H1 (cell line): ENCODE results near the gene KIF5A. TPM values are rescaled to one million over a fixed set of nuclear protein-coding genes. Genes with fewer than 3 reads are reported as not detected.

Experiments used
- CTCF ChIA-PET: fragments of 300-600 bp; sonication (Branson Sonifier 250); formaldehyde crosslinking; loops from one replicate; lab custom pipeline; 2021; ENCODE audit not compliant: partially characterized antibody; lab: Charles Lee
- POLR2A ChIA-PET: fragments of 300-600 bp; sonication (Branson Sonifier 250); formaldehyde crosslinking; loops from one replicate; lab custom pipeline; 2021; ENCODE audit warnings: inconsistent platforms; ENCODE audit not compliant: partially characterized antibody; lab: Charles Lee
- DNase-seq, 2 experiments: peaks; one replicate each; pipeline versions ENCODE4 v3.0.0 to v3.0.0-alpha.2; 2010 to 2022; ENCODE audit warnings: low spot score in 2 of 2, low read depth in 1 of 2, mixed read lengths in 1 of 2
- FAIRE-seq: peaks from 2 replicates; lab custom pipeline; 2011; peaks lifted over from hg19 to GRCh38; lab: Jason Lieb, UNC
- H2AFZ ChIP-seq: 2 replicates; pipeline ENCODE4 v1.8.1; 2012; ENCODE audit warnings: low read length, inconsistent platforms
- H2AK5ac ChIP-seq: 2 replicates; pipeline ENCODE4 v1.6.1; 2013; ENCODE audit warnings: low read depth, low read length
- H2BK120ac ChIP-seq: replicated peaks from 2 replicates; pipeline ENCODE3; 2013; ENCODE audit warnings: low read depth, low read length, inconsistent platforms
- H2BK12ac ChIP-seq: 2 replicates; pipeline ENCODE4 v1.6.1; 2013; ENCODE audit warnings: low read depth, low read length
- H2BK15ac ChIP-seq: 2 replicates; pipeline ENCODE4 v1.6.1; 2013; ENCODE audit warnings: low read length
- H2BK20ac ChIP-seq: 2 replicates; pipeline ENCODE4 v1.6.1; 2013; ENCODE audit warnings: low read length
- H2BK5ac ChIP-seq: 2 replicates; pipeline ENCODE4 v1.6.1; 2013; ENCODE audit warnings: low read depth, low read length
- H3K14ac ChIP-seq: 2 replicates; pipeline ENCODE4 v1.6.1; 2013; ENCODE audit warnings: inconsistent platforms; ENCODE audit not compliant: insufficient read length
- H3K18ac ChIP-seq: 2 replicates; pipeline ENCODE4 v1.6.1; 2013; ENCODE audit warnings: low read length; ENCODE audit errors: extremely low read depth
- H3K23ac ChIP-seq: 2 replicates; pipeline ENCODE4 v1.6.1; 2013; ENCODE audit warnings: inconsistent platforms; ENCODE audit not compliant: insufficient read length
- H3K23me2 ChIP-seq: 2 replicates; pipeline ENCODE4 v1.6.1; 2013; ENCODE audit warnings: low read depth, low read length
- H3K27ac ChIP-seq: 2 replicates; pipeline ENCODE4 v1.6.1; 2011; ENCODE audit warnings: low read depth, low read length, inconsistent platforms
- H3K27me3 ChIP-seq, 4 experiments: replicated peaks in 1 of 4; 1 replicate in 1 of 4; 2 replicates in 3 of 4; pipeline versions ENCODE4 v1.6.1 to v1.8.1; 2011 to 2013; ENCODE audit warnings: low read length in 3 of 4, mild to moderate bottlenecking in 3 of 4, inconsistent platforms in 2 of 4, mixed read lengths in 2 of 4, moderate library complexity in 1 of 4; ENCODE audit not compliant: control insufficient read depth in 3 of 4, insufficient read depth in 3 of 4; ENCODE audit errors: extremely low read depth in 1 of 4
- H3K36me3 ChIP-seq, 4 experiments: 2 replicates each; pipeline versions ENCODE4 v1.6.1 to v1.8.1; 2011 to 2013; ENCODE audit warnings: mild to moderate bottlenecking in 4 of 4, low read length in 3 of 4, moderate library complexity in 2 of 4, control low read depth in 1 of 4, inconsistent platforms in 1 of 4; ENCODE audit not compliant: insufficient read depth in 4 of 4, control insufficient read depth in 2 of 4
- H3K4ac ChIP-seq: replicated peaks from 2 replicates; pipeline ENCODE3; 2013; ENCODE audit warnings: low read length, low read depth, mixed read lengths, inconsistent platforms; ENCODE audit not compliant: insufficient read length
- H3K4me1 ChIP-seq, 4 experiments: replicated peaks in 1 of 4; 1 replicate in 1 of 4; 2 replicates in 3 of 4; pipeline versions ENCODE4 v1.6.1 to v1.8.1; 2011 to 2013; ENCODE audit warnings: low read length in 3 of 4, inconsistent platforms in 2 of 4, mixed read lengths in 1 of 4; ENCODE audit not compliant: insufficient read depth in 4 of 4, control insufficient read depth in 3 of 4
- H3K4me2 ChIP-seq, 2 experiments: 2 replicates each; pipeline versions ENCODE4 v1.6.1 to v1.8.1; 2011 to 2013; ENCODE audit warnings: low read depth in 2 of 2, low read length in 2 of 2, control low read depth in 1 of 2, inconsistent platforms in 1 of 2, mild to moderate bottlenecking in 1 of 2; ENCODE audit not compliant: insufficient read depth in 1 of 2
- H3K4me3 ChIP-seq, 4 experiments: fragments of 200-600, 300-600 bp in 1 of 4; sonication (generic), shearing (Covaris generic), sonication (Bioruptor Twin) in 1 of 4; 2 replicates each; pipeline versions ENCODE4 v1.5.1 to v1.8.1; 2011 to 2016; ENCODE audit warnings: low read length in 4 of 4, low read depth in 3 of 4, control low read depth in 2 of 4, inconsistent platforms in 2 of 4, mild to moderate bottlenecking in 2 of 4, mixed read lengths in 1 of 4, moderate library complexity in 1 of 4; ENCODE audit not compliant: insufficient read depth in 2 of 4; ENCODE audit errors: extremely low read depth in 1 of 4
- H3K56ac ChIP-seq: replicated peaks from 2 replicates; pipeline ENCODE3; 2013; ENCODE audit warnings: low read depth, mild to moderate bottlenecking, mixed read lengths, low read length, inconsistent platforms; ENCODE audit not compliant: insufficient read length
- H3K79me1 ChIP-seq: 2 replicates; pipeline ENCODE4 v1.6.1; 2013; ENCODE audit warnings: low read depth, low read length, control low read depth
- H3K79me2 ChIP-seq, 2 experiments: 2 replicates each; pipeline versions ENCODE4 v1.6.1 to v1.8.1; 2012 to 2013; ENCODE audit warnings: low read length in 2 of 2, mild to moderate bottlenecking in 2 of 2, inconsistent platforms in 1 of 2; ENCODE audit not compliant: insufficient read depth in 2 of 2, control insufficient read depth in 1 of 2
- H3K9ac ChIP-seq, 4 experiments: replicated peaks in 1 of 4; 1 replicate in 1 of 4; 2 replicates in 3 of 4; pipeline versions ENCODE4 v1.6.1 to v1.8.1; 2011 to 2013; ENCODE audit warnings: low read depth in 3 of 4, low read length in 3 of 4, control low read depth in 2 of 4, mild to moderate bottlenecking in 2 of 4, moderate library complexity in 2 of 4, inconsistent platforms in 1 of 4; ENCODE audit errors: extremely low read depth in 1 of 4
- H3K9me3 ChIP-seq, 2 experiments: 2 replicates each; pipeline versions ENCODE4 v1.6.1 to v1.8.1; 2012 to 2013; ENCODE audit warnings: mild to moderate bottlenecking in 2 of 2, moderate library complexity in 2 of 2, control low read depth in 1 of 2, inconsistent platforms in 1 of 2, low read depth in 1 of 2, low read length in 1 of 2, mixed read lengths in 1 of 2; ENCODE audit not compliant: insufficient read depth in 2 of 2
- H4K20me1 ChIP-seq, 2 experiments: replicated peaks in 1 of 2; 2 replicates each; pipeline versions ENCODE3 to v1.8.1; 2011 to 2013; ENCODE audit warnings: inconsistent platforms in 2 of 2, low read length in 2 of 2, mild to moderate bottlenecking in 1 of 2; ENCODE audit not compliant: insufficient read depth in 2 of 2, control insufficient read depth in 1 of 2
- H4K5ac ChIP-seq: 2 replicates; pipeline ENCODE4 v1.6.1; 2013; ENCODE audit warnings: low read length, low read depth, mixed read lengths, inconsistent platforms; ENCODE audit not compliant: insufficient read length
- H4K8ac ChIP-seq: 2 replicates; pipeline ENCODE4 v1.8.0; 2013; ENCODE audit warnings: mild to moderate bottlenecking, moderate library complexity, low read length, inconsistent platforms; ENCODE audit not compliant: insufficient read depth; ENCODE audit errors: extremely low read depth
- H4K91ac ChIP-seq: replicated peaks from 2 replicates; pipeline ENCODE3; 2013; ENCODE audit warnings: low read length, mixed read lengths, inconsistent platforms; ENCODE audit not compliant: insufficient read length
- CBX8 ChIP-seq: fragments of 300-800, 300-1000 bp; sonication (generic); IDR thresholded peaks from 2 replicates; pipeline ENCODE4 v1.7.1; 2016; ENCODE audit warnings: low read depth, low read length, borderline replicate concordance
- EGR1 ChIP-seq: IDR thresholded peaks from 2 replicates; pipeline ENCODE4 v1.6.1; 2011; ENCODE audit warnings: low read depth, low read length, borderline replicate concordance
- KDM1A ChIP-seq: fragments of 200-600, 300-600 bp; sonication (generic); IDR thresholded peaks from 2 replicates; pipeline ENCODE4 v1.7.1; 2016; ENCODE audit warnings: mild to moderate bottlenecking, low read length, borderline replicate concordance
- POLR2A ChIP-seq, 2 experiments: IDR thresholded peaks; 1 replicate in 1 of 2; 2 replicates in 1 of 2; pipeline ENCODE4 v1.6.1; 2011; ENCODE audit warnings: low read depth in 2 of 2, low read length in 2 of 2, mild to moderate bottlenecking in 2 of 2; ENCODE audit errors: control extremely low read depth in 1 of 2
- SP1 ChIP-seq: IDR thresholded peaks from 2 replicates; pipeline ENCODE4 v1.6.1; 2011; ENCODE audit warnings: low read depth, low read length
- TCF12 ChIP-seq: IDR thresholded peaks from 2 replicates; pipeline ENCODE4 v1.6.1; 2011; ENCODE audit warnings: low read depth, mild to moderate bottlenecking, low read length
- WGBS, 2 experiments: shearing (Covaris generic) in 1 of 2; methylation state at CpG; one replicate each; pipeline versions ENCODE4 v1.1.6 to v1.1.7; 2013 to 2015; ENCODE audit warnings: low lambda C conversion rate in 2 of 2, mixed read lengths in 2 of 2, inconsistent platforms in 1 of 2, low coverage in 1 of 2, missing lambda C conversion rate in 1 of 2; ENCODE audit not compliant: insufficient replicate concordance in 2 of 2, insufficient coverage in 1 of 2, insufficient read length in 1 of 2; ENCODE audit errors: extremely low coverage in 1 of 2, missing lambda C conversion rate in 1 of 2; 5-methylcytosine and 5-hydroxymethylcytosine counted together
- polyA plus RNA-seq, 7 experiments: library from polyadenylated mRNA; depleted of rRNA in 3 of 7; stranded (reverse) in 5 of 7; unstranded in 2 of 7; fragments of >200 nt in 5 of 7; fragments of 200-250 nt in 2 of 7; gene quantifications; 1 replicate in 5 of 7; 2 replicates in 1 of 7; 4 replicates in 1 of 7; pipeline versions ENCODE4 v1.2.1 to v1.2.3, GENCODE V29; 2011 to 2013; ENCODE audit warnings: missing spikeins in 2 of 7, mixed read lengths in 2 of 7
- total RNA-seq: library from RNA; stranded (reverse); fragmentation: NEBNext Ultra II Directional; extraction: Animal tissue kit (Norgen Biotek cat#: 25700); gene quantifications from 2 replicates; pipeline ENCODE4 v1.2.1, GENCODE V29; 2021

The KIF5A gene
- total and polyA plus RNA-seq, 2 of the 8 experiments (the other 6 are each of a cell fraction or from before 2014, with no cell fraction given) = 10.7 to 21.9 TPM

- H3K36me3 ChIP-seq = peaks cover 18 to 60% (median 39%) of the 10 kb centered on the region in 4 experiments
- TF ChIP-seq POLR2A (IDR thresholded peaks at IDR 0.05; ENCODE audit: control extremely low read depth in 1 of 2, low read depth in 2 of 2, low read length in 2 of 2) = no peak
- TF ChIP-seq KDM1A = no peak
- no peak for TF ChIP-seq SP1
- no peak for TF ChIP-seq EGR1
- no peak for TF ChIP-seq CBX8
- no peak for TF ChIP-seq TCF12
- WGBS, 2 experiments = 96% methylated on average over 4 of the region's 4 CpGs; no CpG with 5 or more reads in 1 of the 2 experiments
Observed at GRCh38 chr12:57580466-57580795, 30.6 kb downstream of the KIF5A start.

More at GRCh38 chr12:57580466-57580795, 30.6 kb downstream of the KIF5A start:
- no peak overlapping the region for H4K91ac ChIP-seq
- H2AK5ac ChIP-seq = no peak overlapping the region
- no peaks in the 10 kb centered on the region for H3K27me3 ChIP-seq
- no peak overlapping the region for H3K4me3 ChIP-seq
- no peaks in the 10 kb centered on the region for H3K79me1 ChIP-seq
- no peaks in the 10 kb centered on the region for H3K79me2 ChIP-seq
- H2BK120ac ChIP-seq = no peak overlapping the region
- H3K23ac ChIP-seq = no peak overlapping the region
- no peak overlapping the region for H2BK5ac ChIP-seq
- FAIRE-seq = no peak
- H4K8ac ChIP-seq = no peak overlapping the region
- H4K5ac ChIP-seq = no peak overlapping the region
- H2BK12ac ChIP-seq = no peak overlapping the region
- H3K9ac ChIP-seq = no peak overlapping the region
- no peak overlapping the region for H3K4me2 ChIP-seq
- no peak overlapping the region for H3K27ac ChIP-seq
- ChIA-PET POLR2A (interaction anchor here (0.8 to 2.1 kb wide), 2 partner anchors 34 to 64 kb away, joined by 3 to 6 read pairs; no protein-coding TSS in a partner anchor), CTCF (interaction anchor here (1.0 to 7.8 kb wide), 6 partner anchors 10 to 155 kb away, joined by 4 to 201 read pairs (median 74); partner anchors contain the start of genes ARHGEF25 and B4GALNT1)
- DNase-seq = no peak
- peaks cover 4 to 10% of the 10 kb centered on the region in 2 experiments for H4K20me1 ChIP-seq
- no peak overlapping the region for H2BK15ac ChIP-seq
- no peak overlapping the region for H3K56ac ChIP-seq
- H2BK20ac ChIP-seq = no peak overlapping the region
- no peak overlapping the region for H3K14ac ChIP-seq
- no peak overlapping the region for H3K18ac ChIP-seq
- H2AFZ ChIP-seq = no peak overlapping the region
- no peaks in the 10 kb centered on the region for H3K4me1 ChIP-seq
- H3K23me2 ChIP-seq = no peaks in the 10 kb centered on the region
- H3K9me3 ChIP-seq = no peaks in the 10 kb centered on the region
- H3K4ac ChIP-seq = no peak overlapping the region
